Measurements from ENCODE around the gene PCARE.
A peak's percentile ranks its signal among the peaks of the same experiment; 100 is the strongest.

Gene PCARE

GRCh38 chr2:29074411-29074810 is at the start of gene PCARE:
Gene PCARE (minus strand): TSS chr2:29074523. CDS start chr2:29074261, 262 bp downstream.
- no peak within 1 kb of the TSS for H3K9ac ChIP-seq (ENCODE audit: low read length in 5 of 5)
- no peaks in the 10 kb centered on the region for H3K27me3 ChIP-seq (ENCODE audit: control insufficient read depth in 5 of 5, insufficient read depth in 4 of 5, low read length in 5 of 5)
- peaks cover 0 to 4% (median 4%) of the 10 kb centered on the region in 5 donors for H3K9me3 ChIP-seq (ENCODE audit: control insufficient read depth in 5 of 5, low read length in 5 of 5)
- no peak within 1 kb of the TSS for H3K27ac ChIP-seq (ENCODE audit: low read depth, low read length)
- no peak within 1 kb of the TSS for H3K4me3 ChIP-seq (ENCODE audit: low read depth in 1 of 5, low read length in 5 of 5)
- no peaks in the 10 kb centered on the region for H3K36me3 ChIP-seq (ENCODE audit: control insufficient read depth in 5 of 5, insufficient read depth in 5 of 5, low read length in 5 of 5)
- H3K4me1 ChIP-seq (ENCODE audit: control insufficient read depth in 5 of 5, insufficient read depth in 5 of 5, low read length in 5 of 5), result peaks cover 0 to 26% (median 12%) of the 10 kb centered on the region in 5 donors

- H3K9ac ChIP-seq (ENCODE audit: low read length in 5 of 5), result no peak overlapping the region
- H3K4me1 ChIP-seq (ENCODE audit: control insufficient read depth in 5 of 5, insufficient read depth in 5 of 5, low read length in 5 of 5), result no peaks in the 10 kb centered on the region
Measured at GRCh38 chr2:29123617-29124349, 49.5 kb upstream of the PCARE start.

GRCh38 chr2:29120846-29121245 is 46.5 kb upstream of the PCARE start:
- Histone ChIP-seq H3K4me3 (ENCODE audit: low read depth in 1 of 5, low read length in 5 of 5) (no peak overlapping the region), H3K36me3 (ENCODE audit: control insufficient read depth in 5 of 5, insufficient read depth in 5 of 5, low read length in 5 of 5) (peaks cover 0 to 17% (median 11%) of the 10 kb centered on the region in 5 donors), H3K4me1 (ENCODE audit: control insufficient read depth in 5 of 5, insufficient read depth in 5 of 5, low read length in 5 of 5) (peaks cover 0 to 23% (median 13%) of the 10 kb centered on the region in 5 donors), H3K9ac (ENCODE audit: low read length in 5 of 5) (no peak overlapping the region), H3K9me3 (ENCODE audit: control insufficient read depth in 5 of 5, low read length in 5 of 5) (peaks cover 0 to 5% (median 4%) of the 10 kb centered on the region in 5 donors), H3K27ac (ENCODE audit: low read depth, low read length) (no peak overlapping the region), H3K27me3 (ENCODE audit: control insufficient read depth in 5 of 5, insufficient read depth in 4 of 5, low read length in 5 of 5) (no peaks in the 10 kb centered on the region)

More at GRCh38 chr2:29123617-29124349, 49.5 kb upstream of the PCARE start:
- Histone ChIP-seq H3K9me3 (ENCODE audit: control insufficient read depth in 5 of 5, low read length in 5 of 5) (peaks cover 0 to 5% (median 4%) of the 10 kb centered on the region in 5 donors), H3K27me3 (ENCODE audit: control insufficient read depth in 5 of 5, insufficient read depth in 4 of 5, low read length in 5 of 5) (no peaks in the 10 kb centered on the region), H3K36me3 (ENCODE audit: control insufficient read depth in 5 of 5, insufficient read depth in 5 of 5, low read length in 5 of 5) (peaks cover 0 to 17% (median 11%) of the 10 kb centered on the region in 5 donors), H3K27ac (ENCODE audit: low read depth, low read length) (no peak overlapping the region), H3K4me3 (ENCODE audit: low read depth in 1 of 5, low read length in 5 of 5) (no peak overlapping the region)

- Histone ChIP-seq H3K27me3 (ENCODE audit: control insufficient read depth in 5 of 5, insufficient read depth in 4 of 5, low read length in 5 of 5) (peaks cover 0 to 3% (median 0%) of the 10 kb centered on the region in 5 donors), H3K36me3 (ENCODE audit: control insufficient read depth in 5 of 5, insufficient read depth in 5 of 5, low read length in 5 of 5) (peaks cover 0 to 17% (median 4%) of the 10 kb centered on the region in 5 donors), H3K9ac (ENCODE audit: low read length in 5 of 5) (no peak overlapping the region), H3K9me3 (ENCODE audit: control insufficient read depth in 5 of 5, low read length in 5 of 5) (peaks cover 0 to 3% (median 0%) of the 10 kb centered on the region in 5 donors), H3K4me3 (ENCODE audit: low read depth in 1 of 5, low read length in 5 of 5) (no peak overlapping the region), H3K4me1 (ENCODE audit: control insufficient read depth in 5 of 5, insufficient read depth in 5 of 5, low read length in 5 of 5) (peaks cover 0 to 32% (median 23%) of the 10 kb centered on the region in 5 donors), H3K27ac (ENCODE audit: low read depth, low read length) (peak overlapping the region; percentile 6)
Measured at GRCh38 chr2:29119211-29119610, 44.9 kb upstream of the PCARE start.

- no peak overlapping the region for H3K4me3 ChIP-seq (ENCODE audit: low read depth in 1 of 5, low read length in 5 of 5)
- H3K9ac ChIP-seq (ENCODE audit: low read length in 5 of 5), result peak overlapping the region in 2 of 5 donors; percentile 7 to 47
- H3K36me3 ChIP-seq (ENCODE audit: control insufficient read depth in 5 of 5, insufficient read depth in 5 of 5, low read length in 5 of 5), result peaks cover 0 to 10% (median 4%) of the 10 kb centered on the region in 5 donors
- H3K9me3 ChIP-seq (ENCODE audit: control insufficient read depth in 5 of 5, low read length in 5 of 5), result no peaks in the 10 kb centered on the region
- H3K4me1 ChIP-seq (ENCODE audit: control insufficient read depth in 5 of 5, insufficient read depth in 5 of 5, low read length in 5 of 5), result peaks cover 0 to 33% (median 28%) of the 10 kb centered on the region in 5 donors
- peaks cover 0 to 3% (median 0%) of the 10 kb centered on the region in 5 donors for H3K27me3 ChIP-seq (ENCODE audit: control insufficient read depth in 5 of 5, insufficient read depth in 4 of 5, low read length in 5 of 5)
- H3K27ac ChIP-seq (ENCODE audit: low read depth, low read length), result peak overlapping the region; percentile 80
Measured at GRCh38 chr2:29117636-29118303, 43.4 kb upstream of the PCARE start.

GRCh38 chr2:29115797-29116781 is 41.8 kb upstream of the PCARE start:
- Histone ChIP-seq H3K9ac (ENCODE audit: low read length in 5 of 5) (peak overlapping the region; percentile 6 to 89 (median 75)), H3K36me3 (ENCODE audit: control insufficient read depth in 5 of 5, insufficient read depth in 5 of 5, low read length in 5 of 5) (no peaks in the 10 kb centered on the region), H3K9me3 (ENCODE audit: control insufficient read depth in 5 of 5, low read length in 5 of 5) (no peaks in the 10 kb centered on the region), H3K4me3 (ENCODE audit: low read depth in 1 of 5, low read length in 5 of 5) (peak overlapping the region; percentile 60 to 98 (median 81)), H3K4me1 (ENCODE audit: control insufficient read depth in 5 of 5, insufficient read depth in 5 of 5, low read length in 5 of 5) (peaks cover 0 to 36% (median 31%) of the 10 kb centered on the region in 5 donors), H3K27me3 (ENCODE audit: control insufficient read depth in 5 of 5, insufficient read depth in 4 of 5, low read length in 5 of 5) (peaks cover 0 to 3% (median 0%) of the 10 kb centered on the region in 5 donors), H3K27ac (ENCODE audit: low read depth, low read length) (peak overlapping the region; percentile 80)

- Histone ChIP-seq H3K4me1 (ENCODE audit: control insufficient read depth in 5 of 5, insufficient read depth in 5 of 5, low read length in 5 of 5) (peaks cover 0 to 41% (median 35%) of the 10 kb centered on the region in 5 donors), H3K9ac (ENCODE audit: low read length in 5 of 5) (peak within 1 kb of the TSS; percentile 12 to 89 (median 75)), H3K27me3 (ENCODE audit: control insufficient read depth in 5 of 5, insufficient read depth in 4 of 5, low read length in 5 of 5) (peaks cover 0 to 3% (median 0%) of the 10 kb centered on the region in 5 donors), H3K4me3 (ENCODE audit: low read depth in 1 of 5, low read length in 5 of 5) (peak within 1 kb of the TSS; percentile 60 to 98 (median 81)), H3K27ac (ENCODE audit: low read depth, low read length) (peak within 1 kb of the TSS; percentile 80), H3K36me3 (ENCODE audit: control insufficient read depth in 5 of 5, insufficient read depth in 5 of 5, low read length in 5 of 5) (no peaks in the 10 kb centered on the region), H3K9me3 (ENCODE audit: control insufficient read depth in 5 of 5, low read length in 5 of 5) (no peaks in the 10 kb centered on the region)
Measured at GRCh38 chr2:29114946-29115609, 40.8 kb upstream of the PCARE start, which contains the start of gene CLIP4. Gene CLIP4 (plus strand): TSS chr2:29115415. CDS start chr2:29121389, 5,974 bp downstream.

- Histone ChIP-seq H3K9me3 (ENCODE audit: control insufficient read depth in 5 of 5, low read length in 5 of 5) (no peaks in the 10 kb centered on the region), H3K9ac (ENCODE audit: low read length in 5 of 5) (peak overlapping the region in 4 of 5 donors; percentile 12 to 78 (median 64)), H3K27ac (ENCODE audit: low read depth, low read length) (peak overlapping the region; percentile 79), H3K27me3 (ENCODE audit: control insufficient read depth in 5 of 5, insufficient read depth in 4 of 5, low read length in 5 of 5) (peaks cover 0 to 3% (median 0%) of the 10 kb centered on the region in 5 donors), H3K4me3 (ENCODE audit: low read depth in 1 of 5, low read length in 5 of 5) (peak overlapping the region; percentile 41 to 83 (median 62)), H3K36me3 (ENCODE audit: control insufficient read depth in 5 of 5, insufficient read depth in 5 of 5, low read length in 5 of 5) (no peaks in the 10 kb centered on the region), H3K4me1 (ENCODE audit: control insufficient read depth in 5 of 5, insufficient read depth in 5 of 5, low read length in 5 of 5) (peaks cover 0 to 46% (median 35%) of the 10 kb centered on the region in 5 donors)
Measured at GRCh38 chr2:29114586-29114945, 40.2 kb upstream of the PCARE start.

GRCh38 chr2:29113891-29114321 is 39.6 kb upstream of the PCARE start:
- Histone ChIP-seq H3K27me3 (ENCODE audit: control insufficient read depth in 5 of 5, insufficient read depth in 4 of 5, low read length in 5 of 5) (peaks cover 0 to 3% (median 0%) of the 10 kb centered on the region in 5 donors), H3K36me3 (ENCODE audit: control insufficient read depth in 5 of 5, insufficient read depth in 5 of 5, low read length in 5 of 5) (no peaks in the 10 kb centered on the region), H3K4me1 (ENCODE audit: control insufficient read depth in 5 of 5, insufficient read depth in 5 of 5, low read length in 5 of 5) (peaks cover 0 to 48% (median 35%) of the 10 kb centered on the region in 5 donors), H3K27ac (ENCODE audit: low read depth, low read length) (peak overlapping the region; percentile 79), H3K4me3 (ENCODE audit: low read depth in 1 of 5, low read length in 5 of 5) (no peak overlapping the region), H3K9me3 (ENCODE audit: control insufficient read depth in 5 of 5, low read length in 5 of 5) (no peaks in the 10 kb centered on the region), H3K9ac (ENCODE audit: low read length in 5 of 5) (no peak overlapping the region)

Data from subcutaneous abdominal adipose tissue (tissue), 5 donors.